ENCODE measurements around the gene MYOZ1.

DNA sequence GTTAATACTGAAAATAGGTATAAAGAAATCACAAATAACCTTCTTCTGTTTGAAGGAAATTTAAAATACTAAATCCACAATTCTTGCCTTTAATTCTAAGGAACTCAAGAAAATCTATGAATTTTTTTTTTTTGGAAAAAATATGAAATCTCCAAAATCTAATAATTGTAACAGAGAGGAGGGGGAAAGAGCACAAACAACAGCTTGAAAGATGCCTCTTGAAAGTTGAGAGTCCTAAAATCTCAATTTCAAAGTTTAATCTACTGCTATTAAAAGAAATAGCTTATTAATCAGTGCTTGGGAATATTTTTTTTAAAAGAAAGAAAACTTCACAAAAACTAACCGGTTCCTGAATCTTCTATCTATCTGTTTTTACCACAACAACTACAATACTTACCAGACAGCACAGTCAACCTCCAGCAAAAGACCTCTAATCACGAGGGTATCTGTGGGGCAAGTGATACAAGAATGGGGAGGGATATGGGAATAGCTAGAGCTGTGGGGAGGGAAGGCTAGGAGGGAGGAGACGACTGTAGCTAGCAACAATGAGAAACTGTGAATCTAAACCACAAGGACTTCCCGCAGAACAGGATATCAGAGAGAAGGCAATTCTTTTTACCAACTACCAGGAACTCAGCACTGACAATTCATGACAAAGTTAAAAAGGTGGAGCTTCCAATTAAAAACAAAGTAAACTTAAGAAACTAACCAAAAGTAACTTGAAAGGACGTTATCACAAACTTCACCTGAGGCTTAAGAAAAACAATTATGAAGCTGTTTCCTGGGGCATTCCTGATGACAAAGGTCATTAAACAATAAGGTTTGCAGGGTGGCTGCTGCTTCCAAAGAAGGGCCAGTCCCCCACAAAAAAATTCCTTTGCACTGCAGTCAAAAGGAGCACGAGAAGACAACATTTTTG is 50.1 kb downstream of the MYOZ1 start, which contains the start of gene USP54:
- TF ChIP-seq, protein P1, sequence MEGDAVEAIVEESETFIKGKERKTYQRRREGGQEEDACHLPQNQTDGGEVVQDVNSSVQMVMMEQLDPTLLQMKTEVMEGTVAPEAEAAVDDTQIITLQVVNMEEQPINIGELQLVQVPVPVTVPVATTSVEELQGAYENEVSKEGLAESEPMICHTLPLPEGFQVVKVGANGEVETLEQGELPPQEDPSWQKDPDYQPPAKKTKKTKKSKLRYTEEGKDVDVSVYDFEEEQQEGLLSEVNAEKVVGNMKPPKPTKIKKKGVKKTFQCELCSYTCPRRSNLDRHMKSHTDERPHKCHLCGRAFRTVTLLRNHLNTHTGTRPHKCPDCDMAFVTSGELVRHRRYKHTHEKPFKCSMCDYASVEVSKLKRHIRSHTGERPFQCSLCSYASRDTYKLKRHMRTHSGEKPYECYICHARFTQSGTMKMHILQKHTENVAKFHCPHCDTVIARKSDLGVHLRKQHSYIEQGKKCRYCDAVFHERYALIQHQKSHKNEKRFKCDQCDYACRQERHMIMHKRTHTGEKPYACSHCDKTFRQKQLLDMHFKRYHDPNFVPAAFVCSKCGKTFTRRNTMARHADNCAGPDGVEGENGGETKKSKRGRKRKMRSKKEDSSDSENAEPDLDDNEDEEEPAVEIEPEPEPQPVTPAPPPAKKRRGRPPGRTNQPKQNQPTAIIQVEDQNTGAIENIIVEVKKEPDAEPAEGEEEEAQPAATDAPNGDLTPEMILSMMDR (IDR thresholded peaks at IDR 0.05): no peak
- TF ChIP-seq POLR2A (IDR thresholded peaks at IDR 0.05): no peak

Measured in adrenal gland (tissue), 5 donors.